Cortex of kidney (tissue), 1 donor: ENCODE measurements around the gene STK32B.

Experiments
- DNase-seq: peaks from one replicate; lab custom pipeline; 2025; lab: John Stamatoyannopoulos, UW

Gene STK32B

GRCh38 chr4:5446595-5447226 is 395.4 kb downstream of the STK32B start:
- no peak for DNase-seq

GRCh38 chr4:5447755-5448154 is 396.5 kb downstream of the STK32B start:
- DNase-seq = no peak

GRCh38 chr4:5448221-5448620 is 396.9 kb downstream of the STK32B start:
- no peak for DNase-seq

- DNase-seq = no peak
Measured at GRCh38 chr4:5451243-5451642, 400.0 kb downstream of the STK32B start.

- no peak for DNase-seq
Measured at GRCh38 chr4:5452156-5452555, 400.9 kb downstream of the STK32B start.

GRCh38 chr4:5455003-5455585 is 403.8 kb downstream of the STK32B start:
- DNase-seq = no peak

GRCh38 chr4:5456296-5456845 is 405.1 kb downstream of the STK32B start:
- DNase-seq = no peak

- DNase-seq = no peak
Measured at GRCh38 chr4:5458676-5459075, 407.4 kb downstream of the STK32B start.

- DNase-seq = no peak
Measured at GRCh38 chr4:5459236-5459635, 408.0 kb downstream of the STK32B start.

- no peak for DNase-seq
Measured at GRCh38 chr4:5460106-5460801, 409.0 kb downstream of the STK32B start.

- DNase-seq = no peak
Measured at GRCh38 chr4:5461477-5461876, 410.2 kb downstream of the STK32B start.

GRCh38 chr4:5462254-5462835 is 411.1 kb downstream of the STK32B start:
- DNase-seq = no peak

GRCh38 chr4:5462896-5463295 is 411.6 kb downstream of the STK32B start:
- DNase-seq = no peak

GRCh38 chr4:5463361-5463760 is 412.1 kb downstream of the STK32B start:
- no peak for DNase-seq

GRCh38 chr4:5463936-5464650 is 412.8 kb downstream of the STK32B start:
- no peak for DNase-seq

GRCh38 chr4:5465529-5465928 is 414.2 kb downstream of the STK32B start:
- no peak for DNase-seq

GRCh38 chr4:5465956-5466355 is 414.7 kb downstream of the STK32B start:
- no peak for DNase-seq

- no peak for DNase-seq
Measured at GRCh38 chr4:5467111-5467510, 415.8 kb downstream of the STK32B start.

GRCh38 chr4:5469151-5469775 is 418.0 kb downstream of the STK32B start:
- no peak for DNase-seq

- DNase-seq = no peak
Measured at GRCh38 chr4:5469861-5470260, 418.6 kb downstream of the STK32B start.

GRCh38 chr4:5470318-5471198 is 419.3 kb downstream of the STK32B start:
- no peak for DNase-seq
